ENCODE results near the gene ANKLE1. TPM values are rescaled to one million over a fixed set of nuclear protein-coding genes. Genes with fewer than 3 reads are reported as not detected.

Gene ANKLE1
- polyA plus RNA-seq, 2 of the 4 experiments (the other 2 are of a cell fraction): 0.56 to 0.74 TPM

DNA sequence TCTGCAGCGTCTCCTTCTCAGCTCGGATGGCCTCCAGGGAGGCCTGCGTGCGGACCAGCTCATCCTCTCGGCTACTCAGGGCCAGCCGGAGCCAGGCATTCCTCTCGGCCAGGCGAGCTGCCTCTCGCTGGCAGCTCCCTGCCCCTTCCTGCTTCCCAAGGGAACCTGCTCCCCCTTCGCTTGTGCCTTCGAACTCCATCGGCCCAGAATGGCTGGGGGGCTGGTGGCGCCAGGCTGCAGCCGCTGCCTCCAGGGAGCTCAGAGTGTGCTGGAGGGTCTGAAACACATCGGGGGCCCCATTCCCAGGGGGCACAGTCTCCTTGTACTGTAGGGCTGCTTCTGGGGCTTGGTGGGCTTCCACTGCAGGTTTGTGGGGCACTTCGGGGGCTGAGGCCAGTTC lies 19.1 kb upstream of the ANKLE1 start:
- FAIRE-seq: no peak
- no peak for ATAC-seq
- ChIA-PET POLR2A (interaction anchor here (0.6 kb wide), 2 partner anchors 11 to 196 kb away, joined by 3 to 5 read pairs; no protein-coding TSS in a partner anchor), CTCF (interaction anchor here (2.5 to 8.0 kb wide), 6 partner anchors 7 to 36 kb away, joined by 9 to 77 read pairs (median 31); partner anchors contain the start of genes ANKLE1 and OCEL1)
- WGBS (ENCODE audit: missing lambda C conversion rate): 80% methylated on average over 10 of the region's 16 CpGs
- no peak overlapping the region for H3K27ac ChIP-seq
- H3K4me2 ChIP-seq: no peak overlapping the region
- no peak for DNase-seq (ENCODE audit: low read depth in 1 of 2, low spot score in 1 of 2)
- no peaks in the 10 kb centered on the region for H3K9me3 ChIP-seq
- H3K4me3 ChIP-seq: no peak overlapping the region
- H3K4me1 ChIP-seq: no peaks in the 10 kb centered on the region
- TF ChIP-seq, protein P1, sequence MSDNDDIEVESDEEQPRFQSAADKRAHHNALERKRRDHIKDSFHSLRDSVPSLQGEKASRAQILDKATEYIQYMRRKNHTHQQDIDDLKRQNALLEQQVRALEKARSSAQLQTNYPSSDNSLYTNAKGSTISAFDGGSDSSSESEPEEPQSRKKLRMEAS (IDR thresholded peaks at IDR 0.05): no peak
- TF ChIP-seq BHLHE40 (IDR thresholded peaks at IDR 0.05; ENCODE audit: low read depth, low read length): no peak
- no peak for TF ChIP-seq MYC (IDR thresholded peaks at IDR 0.05; ENCODE audit: borderline replicate concordance, low read length)
- no peak for TF ChIP-seq PHF8 (IDR thresholded peaks at IDR 0.05; ENCODE audit: borderline replicate concordance, low read depth)
- TF ChIP-seq, protein P2, sequence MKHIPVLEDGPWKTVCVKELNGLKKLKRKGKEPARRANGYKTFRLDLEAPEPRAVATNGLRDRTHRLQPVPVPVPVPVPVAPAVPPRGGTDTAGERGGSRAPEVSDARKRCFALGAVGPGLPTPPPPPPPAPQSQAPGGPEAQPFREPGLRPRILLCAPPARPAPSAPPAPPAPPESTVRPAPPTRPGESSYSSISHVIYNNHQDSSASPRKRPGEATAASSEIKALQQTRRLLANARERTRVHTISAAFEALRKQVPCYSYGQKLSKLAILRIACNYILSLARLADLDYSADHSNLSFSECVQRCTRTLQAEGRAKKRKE (CRISPR knock-in tag; IDR thresholded peaks at IDR 0.05; ENCODE audit: low read depth): no peak
- no peak for TF ChIP-seq RFX5 (IDR thresholded peaks at IDR 0.05)
- no peak for TF ChIP-seq RARB (CRISPR knock-in tag; IDR thresholded peaks at IDR 0.05)
- no peak for TF ChIP-seq CHD4 (IDR thresholded peaks at IDR 0.05; ENCODE audit: borderline replicate concordance)
- no peak for TF ChIP-seq POLR2AphosphoS2 (conservative IDR thresholded peaks at IDR 0.05; ENCODE audit: low read length)
- no peak for TF ChIP-seq KDM5A (IDR thresholded peaks at IDR 0.05)
- no peak for TF ChIP-seq CBX2 (IDR thresholded peaks at IDR 0.05; ENCODE audit: borderline replicate concordance, low read depth)
- TF ChIP-seq BCL3 (IDR thresholded peaks at IDR 0.05): no peak
- no peak for TF ChIP-seq MAZ (IDR thresholded peaks at IDR 0.05; ENCODE audit: borderline replicate concordance, low read depth, low read length)
- TF ChIP-seq HEYL (CRISPR knock-in tag; IDR thresholded peaks at IDR 0.05): no peak
- no peak for TF ChIP-seq FOXS1 (CRISPR knock-in tag; IDR thresholded peaks at IDR 0.05)
- no peak for TF ChIP-seq ZSCAN20 (CRISPR knock-in tag; IDR thresholded peaks at IDR 0.05)
- TF ChIP-seq GATA3 (IDR thresholded peaks at IDR 0.05; ENCODE audit: borderline replicate concordance): no peak

DNA sequence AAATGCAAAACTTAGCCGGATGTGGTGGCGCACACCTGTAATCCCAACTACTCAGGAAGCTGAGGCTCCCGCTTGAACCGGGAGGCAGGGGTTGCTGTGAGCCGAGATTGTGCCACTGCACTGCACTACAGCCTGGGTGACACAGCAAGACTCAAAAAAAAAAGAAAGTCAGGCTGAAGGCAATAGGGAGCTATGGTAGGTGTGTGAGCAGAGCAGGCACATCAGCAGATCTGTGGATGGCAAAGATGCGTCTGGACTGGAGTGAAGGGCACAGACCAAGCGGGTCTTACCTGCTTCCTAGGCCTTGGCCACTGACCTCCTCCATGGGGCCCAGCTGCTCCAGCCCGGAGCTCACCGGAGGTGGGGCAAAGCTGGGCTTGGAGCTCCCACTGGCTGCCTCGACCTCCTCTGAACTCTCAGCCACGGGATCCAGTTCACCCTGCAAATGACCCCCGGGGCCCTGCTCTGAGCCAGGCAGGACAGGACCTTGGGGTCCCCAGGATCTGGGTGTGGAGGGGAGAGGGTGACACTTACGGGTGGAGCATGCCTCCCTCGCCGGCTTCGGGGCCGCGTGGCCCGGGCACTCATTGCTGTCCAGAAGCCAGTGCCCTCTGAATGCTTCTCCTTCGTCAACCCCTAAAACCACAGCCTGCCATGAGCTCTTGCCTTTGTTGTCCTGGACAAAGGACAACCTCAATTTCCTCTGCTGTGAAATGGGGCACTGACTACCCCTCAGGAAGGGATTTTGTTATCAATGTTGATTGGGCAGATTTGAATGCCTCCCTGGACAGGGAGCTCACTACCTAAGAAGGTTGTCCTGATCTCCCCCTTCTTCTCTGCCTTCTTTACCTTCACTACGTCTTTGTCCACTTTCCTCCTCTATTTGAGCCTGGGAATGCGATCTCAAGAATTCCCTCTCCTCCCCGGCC lies 17.7 kb upstream of the ANKLE1 start:
- Histone ChIP-seq H3K9me3 (no peaks in the 10 kb centered on the region), H3K4me2 (no peak overlapping the region), H3K4me3 (no peak overlapping the region), H3K4me1 (peaks cover 4% of the 10 kb centered on the region; the same call in 2 of the 3 replicates), H3K27ac (peak overlapping the region in 1 of 2 experiments; percentile 24; a peak in 1 of 6 replicates)
- 89% methylated on average over 18 of the region's 23 CpGs for WGBS (ENCODE audit: missing lambda C conversion rate)
- TF ChIP-seq ZFP36 (IDR thresholded peaks at IDR 0.05; ENCODE audit: borderline replicate concordance, partially characterized antibody) (peak; percentile 78), RAD21 (conservative IDR thresholded peaks at IDR 0.05 in 1 of 2, IDR thresholded peaks at IDR 0.05 in 1 of 2) (no peak), RNF2 (IDR thresholded peaks at IDR 0.05; ENCODE audit: borderline replicate concordance, low read depth) (no peak)
- POLR2A ChIA-PET: interaction anchor here (0.5 kb wide), 1 partner anchor 65 kb away, joined by 3 read pairs; no protein-coding TSS in a partner anchor
- ATAC-seq (no peak), DNase-seq (ENCODE audit: low read depth in 1 of 2, low spot score in 1 of 2) (no peak), FAIRE-seq (no peak)
- CTCF ChIA-PET: interaction anchor here (0.5 to 8.0 kb wide), 5 partner anchors 9 to 29 kb away, joined by 3 to 77 read pairs (median 9); partner anchors contain the start of gene ANKLE1

All from A549 (cell line).